Tibial nerve (tissue), 4 donors: ENCODE results near the gene RCOR1. TPM values are rescaled to one million over a fixed set of nuclear protein-coding genes. Genes with fewer than 3 reads are reported as not detected.

Experiments used
- DNase-seq, 2 donors: peaks; one replicate each; pipeline ENCODE4 v3.0.0-alpha.2; 2019; ENCODE audit warnings: low spot score in 2 of 2
- H3K27ac ChIP-seq, 4 donors: fragments of 200-600 bp; sonication (generic) in 3 of 4; one replicate each; pipeline ENCODE4 v1.5.1; 2017 to 2019; ENCODE audit warnings: mild to moderate bottlenecking in 1 of 4
- H3K27me3 ChIP-seq, 2 donors: fragments of 200-600 bp; sonication (generic) in 1 of 2; one replicate each; pipeline versions ENCODE4 v1.5.1 to v1.6.0; 2017 to 2019
- H3K36me3 ChIP-seq, 3 donors: fragments of 200-600 bp; sonication (generic); one replicate each; pipeline ENCODE4 v1.5.1; 2018 to 2019
- H3K4me1 ChIP-seq, 4 donors: fragments of 200-600 bp; sonication (generic) in 3 of 4; one replicate each; pipeline ENCODE4 v1.5.1; 2017 to 2019
- H3K4me3 ChIP-seq, 4 donors: fragments of 200-600 bp; sonication (generic) in 3 of 4; one replicate each; pipeline ENCODE4 v1.5.1; 2017 to 2019; ENCODE audit warnings: mild to moderate bottlenecking in 1 of 4, moderate library complexity in 1 of 4
- H3K9me3 ChIP-seq, 4 donors: fragments of 200-600 bp; sonication (generic) in 3 of 4; one replicate each; pipeline ENCODE4 v1.5.1; 2017 to 2019
- CTCF ChIP-seq, 5 experiments: fragments of 200-600 bp in 3 of 5; fragments of 450-650 bp in 2 of 5; sonication (generic) in 3 of 5; IDR thresholded peaks; one replicate each; pipeline ENCODE4 v1.5.1; 2016 to 2019; ENCODE audit warnings: antibody characterized with exemption in 5 of 5, mild to moderate bottlenecking in 3 of 5, moderate library complexity in 2 of 5
- EP300 ChIP-seq, 2 donors: sonication (generic); formaldehyde crosslinking; IDR thresholded peaks; one replicate each; pipeline ENCODE4 v1.6.1; 2017; ENCODE audit warnings: antibody characterized with exemption in 2 of 2, mild to moderate bottlenecking in 1 of 2
- POLR2A ChIP-seq, 2 donors: fragments of 450-650 bp; IDR thresholded peaks; one replicate each; pipeline ENCODE4 v1.6.1; 2017; ENCODE audit warnings: antibody characterized with exemption in 2 of 2, mild to moderate bottlenecking in 2 of 2, moderate library complexity in 2 of 2
- WGBS, 2 donors: methylation state at CpG; one replicate each; pipeline ENCODE4 v1.1.5; 2018; 5-methylcytosine and 5-hydroxymethylcytosine counted together
- total RNA-seq, 4 donors: library from RNA; depleted of rRNA; stranded (reverse); fragments of >200 nt; gene quantifications; one replicate each; pipeline ENCODE4 v1.1.0, GENCODE V29; 2016

RCOR1 gene
- total RNA-seq, 4 donors from 2014 or later, result 6.3 to 12.8 (median 10.0) TPM

- peak overlapping the region in 1 of 4 donors; percentile 19 for H3K27ac ChIP-seq
- TF ChIP-seq EP300 (IDR thresholded peaks at IDR 0.05) (no peak), POLR2A (IDR thresholded peaks at IDR 0.05) (no peak), CTCF (IDR thresholded peaks at IDR 0.05) (no peak)
- no peaks in the 10 kb centered on the region for H3K9me3 ChIP-seq
- 88 to 93% methylated on average over 4 of the region's 4 CpGs for WGBS, 2 donors
- no peaks in the 10 kb centered on the region for H3K4me1 ChIP-seq
- H3K27me3 ChIP-seq, result no peaks in the 10 kb centered on the region
- no peak for DNase-seq
- no peak overlapping the region for H3K4me3 ChIP-seq
- H3K36me3 ChIP-seq, result no peaks in the 10 kb centered on the region
Measured at GRCh38 chr14:102769049-102769327, 176.5 kb downstream of the RCOR1 start.

- H3K27me3 ChIP-seq, result no peaks in the 10 kb centered on the region
- no peak for DNase-seq
- no peaks in the 10 kb centered on the region for H3K36me3 ChIP-seq
- H3K4me3 ChIP-seq, result no peak overlapping the region
- H3K9me3 ChIP-seq, result no peaks in the 10 kb centered on the region
- H3K4me1 ChIP-seq, result peaks cover 0 to 9% (median 0%) of the 10 kb centered on the region in 4 donors
- H3K27ac ChIP-seq, result no peak overlapping the region
- TF ChIP-seq EP300 (IDR thresholded peaks at IDR 0.05) (no peak), POLR2A (IDR thresholded peaks at IDR 0.05) (no peak), CTCF (IDR thresholded peaks at IDR 0.05) (no peak)
- WGBS, 2 donors, result 65 to 66% methylated on average over 32 of the region's 32 CpGs
Measured at GRCh38 chr14:102770147-102771123, 178.0 kb downstream of the RCOR1 start.

GRCh38 chr14:102771144-102771543, 178.7 kb downstream of the RCOR1 start:
- 88 to 94% methylated on average over 9 of the region's 9 CpGs for WGBS, 2 donors

GRCh38 chr14:102772781-102773570, 180.5 kb downstream of the RCOR1 start:
- Histone ChIP-seq H3K27me3 (no peaks in the 10 kb centered on the region), H3K4me1 (peaks cover 0 to 9% (median 2%) of the 10 kb centered on the region in 4 donors), H3K9me3 (no peaks in the 10 kb centered on the region), H3K4me3 (no peak overlapping the region), H3K36me3 (no peaks in the 10 kb centered on the region), H3K27ac (no peak overlapping the region)
- no peak for TF ChIP-seq EP300 (IDR thresholded peaks at IDR 0.05)
- TF ChIP-seq CTCF (IDR thresholded peaks at IDR 0.05), result no peak
- TF ChIP-seq POLR2A (IDR thresholded peaks at IDR 0.05), result no peak
- 69 to 74% methylated on average over 22 of the region's 22 CpGs for WGBS, 2 donors
- no peak for DNase-seq

More at GRCh38 chr14:102771144-102771543, 178.7 kb downstream of the RCOR1 start:
- H3K36me3 ChIP-seq, result no peaks in the 10 kb centered on the region
- H3K27me3 ChIP-seq, result no peaks in the 10 kb centered on the region
- H3K27ac ChIP-seq, result no peak overlapping the region
- peaks cover 0 to 9% (median 0%) of the 10 kb centered on the region in 4 donors for H3K4me1 ChIP-seq
- no peak overlapping the region for H3K4me3 ChIP-seq
- no peak for TF ChIP-seq CTCF (IDR thresholded peaks at IDR 0.05)
- no peak for TF ChIP-seq EP300 (IDR thresholded peaks at IDR 0.05)
- no peak for TF ChIP-seq POLR2A (IDR thresholded peaks at IDR 0.05)
- no peak for DNase-seq
- H3K9me3 ChIP-seq, result no peaks in the 10 kb centered on the region
